HepG2 (cell line): ENCODE results near the gene GJA9. TPM values are rescaled to one million over a fixed set of nuclear protein-coding genes. Genes with fewer than 3 reads are reported as not detected.
A peak's percentile ranks its signal among the peaks of the same experiment; 100 is the strongest.

Source experiments
- ATAC-seq: fragments of 200-7000 bp; cut with Tn5 transposase; 3 replicates; pipeline ENCODE4 v1.9.1; 2020; ENCODE audit warnings: mild to moderate bottlenecking, moderate library complexity
- BruUV-seq: library from RNA; stranded (reverse); fragments of 400-500 nt; replicated peaks from 2 replicates; lab custom pipeline; 2021; lab: Mats Ljungman, UMichigan
- CTCF ChIA-PET: fragments of 300-600 bp; formaldehyde crosslinking; extraction: SDS; loops from one replicate; lab custom pipeline; 2021; ENCODE audit warnings: low total read pairs, inconsistent platforms, low intra/inter-chr PET ratio; lab: Yijun Ruan, JAX
- POLR2A ChIA-PET: fragments of 350-600 bp; sonication (Branson Sonifier 250); formaldehyde crosslinking; loops from one replicate; lab custom pipeline; 2020; ENCODE audit warnings: antibody characterized with exemption, inconsistent platforms; lab: Yijun Ruan, JAX
- DNase-seq: peaks from one replicate; pipeline ENCODE4 v3.0.0-alpha.2; 2015; ENCODE audit warnings: low spot score
- FAIRE-seq: peaks from 3 replicates; lab custom pipeline; 2011; peaks lifted over from hg19 to GRCh38; lab: Jason Lieb, UNC
- H2AFZ ChIP-seq: one replicate; pipeline ENCODE4 v1.6.1; 2011; ENCODE audit warnings: low read length, inconsistent platforms
- H3K27ac ChIP-seq: fragments of 300-600 bp; 3 replicates; pipeline ENCODE4 v1.8.0; 2011; ENCODE audit warnings: mixed run types, mild to moderate bottlenecking, mixed read lengths, low read length, inconsistent platforms; ENCODE audit not compliant: insufficient read depth; ENCODE audit errors: extremely low read length
- H3K27me3 ChIP-seq, 2 experiments: fragments of 200-600 bp in 1 of 2; 2 replicates in 1 of 2; 3 replicates in 1 of 2; pipeline versions ENCODE4 v1.6.0 to v1.8.0; 2011; ENCODE audit warnings: low read length in 2 of 2, mild to moderate bottlenecking in 2 of 2, moderate library complexity in 2 of 2, inconsistent platforms in 1 of 2; ENCODE audit not compliant: insufficient read depth in 2 of 2, control insufficient read depth in 1 of 2
- H3K36me3 ChIP-seq, 2 experiments: fragments of 200-600 bp in 1 of 2; replicated peaks in 1 of 2; 2 replicates in 1 of 2; 3 replicates in 1 of 2; pipeline versions ENCODE4 v1.5.1 to v1.8.0; 2011; ENCODE audit warnings: low read length in 2 of 2, inconsistent platforms in 1 of 2; ENCODE audit not compliant: insufficient read depth in 2 of 2, control insufficient read depth in 1 of 2
- H3K4me1 ChIP-seq: 2 replicates; pipeline ENCODE4 v1.5.1; 2012; ENCODE audit warnings: low read length, inconsistent platforms; ENCODE audit not compliant: insufficient read depth
- H3K4me2 ChIP-seq: 2 replicates; pipeline ENCODE4 v1.6.0; 2011; ENCODE audit warnings: low read depth, low read length, inconsistent platforms
- H3K4me3 ChIP-seq, 3 experiments: fragments of 200-600 bp in 1 of 3; sonication (generic), shearing (Covaris generic) in 1 of 3; replicated peaks in 1 of 3; 2 replicates each; pipeline ENCODE4 v1.5.1; 2011 to 2016; ENCODE audit warnings: low read length in 3 of 3, inconsistent platforms in 2 of 3, low read depth in 2 of 3, mild to moderate bottlenecking in 2 of 3, control low read depth in 1 of 3, mixed read lengths in 1 of 3; ENCODE audit not compliant: insufficient read depth in 1 of 3
- H3K79me2 ChIP-seq: one replicate; pipeline ENCODE4 v1.6.1; 2011; ENCODE audit warnings: low read length, inconsistent platforms; ENCODE audit not compliant: insufficient read depth
- H3K9ac ChIP-seq: 2 replicates; pipeline ENCODE4 v1.6.0; 2011; ENCODE audit warnings: mild to moderate bottlenecking, low read depth, low read length, inconsistent platforms; ENCODE audit not compliant: insufficient read depth
- H3K9me3 ChIP-seq: 2 replicates; pipeline ENCODE4 v1.5.1; 2012; ENCODE audit warnings: mild to moderate bottlenecking, low read length
- H4K20me1 ChIP-seq: 2 replicates; pipeline ENCODE4 v1.6.0; 2011; ENCODE audit warnings: inconsistent platforms, mild to moderate bottlenecking, low read length, moderate library complexity; ENCODE audit not compliant: insufficient read depth
- ETV5 ChIP-seq: IDR thresholded peaks from 2 replicates; pipeline ENCODE4 v1.6.1; 2018; ENCODE audit warnings: missing biosample characterization, missing genetic modification reagents, inconsistent platforms, borderline replicate concordance
- FLYWCH1 ChIP-seq: sonication (generic); formaldehyde crosslinking; IDR thresholded peaks from 2 replicates; pipeline ENCODE4 v1.8.1; 2023; ENCODE audit warnings: mild to moderate bottlenecking, missing genetic modification reagents
- HDAC6 ChIP-seq: fragments of 200-600 bp; sonication (generic); IDR thresholded peaks from 2 replicates; pipeline ENCODE4 v1.7.0; 2017; ENCODE audit warnings: mild to moderate bottlenecking, antibody characterized with exemption, low read length, low read depth
- HHEX ChIP-seq: IDR thresholded peaks from 2 replicates; pipeline ENCODE4 v1.6.1; 2016; ENCODE audit warnings: control low read depth
- JUN ChIP-seq: sonication (generic); formaldehyde crosslinking; IDR thresholded peaks from 2 replicates; pipeline ENCODE4 v1.4.0; 2020; ENCODE audit warnings: mild to moderate bottlenecking, missing genetic modification reagents
- JUNB ChIP-seq: sonication (generic); formaldehyde crosslinking; IDR thresholded peaks from 2 replicates; pipeline ENCODE4 v1.8.0; 2022; ENCODE audit warnings: missing genetic modification reagents, mild to moderate bottlenecking, borderline replicate concordance
- SATB2 ChIP-seq: sonication (generic); formaldehyde crosslinking; IDR thresholded peaks from 2 replicates; pipeline ENCODE4 v1.5.0; 2020; ENCODE audit warnings: missing genetic modification reagents
- SP4 ChIP-seq: sonication (generic); formaldehyde crosslinking; IDR thresholded peaks from 2 replicates; pipeline ENCODE4 v1.8.1; 2023; ENCODE audit warnings: mild to moderate bottlenecking, missing genetic modification reagents
- SRF ChIP-seq: IDR thresholded peaks from 2 replicates; pipeline ENCODE4 v1.6.1; 2011; ENCODE audit warnings: mild to moderate bottlenecking, low read depth, low read length, moderate library complexity
- ZBTB25 ChIP-seq: IDR thresholded peaks from 2 replicates; pipeline ENCODE4 v1.6.1; 2018; ENCODE audit warnings: missing genetic modification reagents
- ZMYM3 ChIP-seq: sonication (generic); formaldehyde crosslinking; IDR thresholded peaks from 2 replicates; pipeline ENCODE4 v1.5.1; 2020; ENCODE audit warnings: mild to moderate bottlenecking, missing genetic modification reagents
- ZNF24 ChIP-seq: fragments of 450-650 bp; IDR thresholded peaks from 2 replicates; pipeline ENCODE4 v1.6.1; 2017; ENCODE audit warnings: antibody characterized with exemption, mild to moderate bottlenecking
- ZNF564 ChIP-seq: sonication (generic); formaldehyde crosslinking; IDR thresholded peaks from 2 replicates; pipeline ENCODE4 v1.8.1; 2023; ENCODE audit warnings: mild to moderate bottlenecking, missing genetic modification reagents
- WGBS: methylation state at CpG from one replicate; pipeline ENCODE4 v1.1.6; 2017; ENCODE audit warnings: low lambda C conversion rate; 5-methylcytosine and 5-hydroxymethylcytosine counted together
- in situ Hi-C: cut with HindIII; loops from 2 replicates; pipeline ENCODE4 v1.10.0; 2017; ENCODE audit warnings: low pct_unique_long_range_greater_than_20kb; ENCODE audit not compliant: extremely low pct_ligation_motif_present
- intact Hi-C: fragments of 100-400 bp; cut with micrococcal nuclease; formaldehyde crosslinking; loops from one replicate; pipeline ENCODE4 v1.10.0; 2022; ENCODE audit not compliant: unreplicated experiment
- polyA plus RNA-seq, 8 experiments: library from polyadenylated mRNA; depleted of rRNA in 3 of 8; stranded (reverse) in 7 of 8; unstranded in 1 of 8; fragments of >200 nt; fragmentation: Illumina TruSeq in 4 of 8; extraction: Trizol in 4 of 8; gene quantifications; 2 replicates each; pipeline versions ENCODE4 v1.2.1 to v1.2.3, GENCODE V29; 2011 to 2016; ENCODE audit warnings: low read depth in 4 of 8, missing spikeins in 1 of 8, mixed read lengths in 1 of 8; ENCODE audit not compliant: insufficient read depth in 1 of 8
- total RNA-seq, 5 experiments: library from RNA; depleted of rRNA; stranded (reverse); fragments of >200 nt; fragmentation: Illumina TruSeq; extraction: Trizol; gene quantifications; 2 replicates each; pipeline ENCODE4 v1.2.3, GENCODE V29; 2016; ENCODE audit warnings: low read depth in 1 of 5
- TF ChIP-seq, protein P1 (sequence below): sonication (generic); formaldehyde crosslinking; IDR thresholded peaks from 2 replicates; pipeline ENCODE4 v1.5.1; 2020; ENCODE audit warnings: mild to moderate bottlenecking, missing genetic modification reagents, moderate library complexity
- TF ChIP-seq, protein P2 (sequence below): sonication (generic); formaldehyde crosslinking; IDR thresholded peaks from 2 replicates; pipeline ENCODE4 v1.5.0; 2020; ENCODE audit warnings: mild to moderate bottlenecking, missing genetic modification reagents

GJA9 gene
- total and polyA plus RNA-seq, 2 of the 13 experiments (the other 11 are each of a cell fraction or from before 2014, with no cell fraction given), result 0.08 to 0.13 TPM

- Histone ChIP-seq H2AFZ (no peak overlapping the region), H4K20me1 (no peaks in the 10 kb centered on the region), H3K9ac (no peak overlapping the region), H3K79me2 (no peaks in the 10 kb centered on the region), H3K4me1 (peaks cover 19% of the 10 kb centered on the region), H3K4me3 (no peak overlapping the region; a peak in 1 of 6 replicates), H3K27ac (no peak overlapping the region), H3K4me2 (peak overlapping the region; percentile 13; the same call in 1 of the 2 replicates), H3K27me3 (no peaks in the 10 kb centered on the region), H3K9me3 (no peaks in the 10 kb centered on the region), H3K36me3 (0 out of 5 replicates have a peak, but pooled peaks cover 0 to 1% of the 10 kb centered on the region in 2 experiments)
- ChIA-PET POLR2A (no interaction called here), CTCF (no interaction called here)
- DNase-seq (peak; percentile 25), ATAC-seq (peak; percentile 80), FAIRE-seq (no peak)
- BruUV-seq, result no TSS peak
- WGBS, result 37% methylated on average over 4 of the region's 4 CpGs
- in situ Hi-C loops (no loop called here), intact Hi-C loops (no loop called here)
- TF ChIP-seq, protein P1, sequence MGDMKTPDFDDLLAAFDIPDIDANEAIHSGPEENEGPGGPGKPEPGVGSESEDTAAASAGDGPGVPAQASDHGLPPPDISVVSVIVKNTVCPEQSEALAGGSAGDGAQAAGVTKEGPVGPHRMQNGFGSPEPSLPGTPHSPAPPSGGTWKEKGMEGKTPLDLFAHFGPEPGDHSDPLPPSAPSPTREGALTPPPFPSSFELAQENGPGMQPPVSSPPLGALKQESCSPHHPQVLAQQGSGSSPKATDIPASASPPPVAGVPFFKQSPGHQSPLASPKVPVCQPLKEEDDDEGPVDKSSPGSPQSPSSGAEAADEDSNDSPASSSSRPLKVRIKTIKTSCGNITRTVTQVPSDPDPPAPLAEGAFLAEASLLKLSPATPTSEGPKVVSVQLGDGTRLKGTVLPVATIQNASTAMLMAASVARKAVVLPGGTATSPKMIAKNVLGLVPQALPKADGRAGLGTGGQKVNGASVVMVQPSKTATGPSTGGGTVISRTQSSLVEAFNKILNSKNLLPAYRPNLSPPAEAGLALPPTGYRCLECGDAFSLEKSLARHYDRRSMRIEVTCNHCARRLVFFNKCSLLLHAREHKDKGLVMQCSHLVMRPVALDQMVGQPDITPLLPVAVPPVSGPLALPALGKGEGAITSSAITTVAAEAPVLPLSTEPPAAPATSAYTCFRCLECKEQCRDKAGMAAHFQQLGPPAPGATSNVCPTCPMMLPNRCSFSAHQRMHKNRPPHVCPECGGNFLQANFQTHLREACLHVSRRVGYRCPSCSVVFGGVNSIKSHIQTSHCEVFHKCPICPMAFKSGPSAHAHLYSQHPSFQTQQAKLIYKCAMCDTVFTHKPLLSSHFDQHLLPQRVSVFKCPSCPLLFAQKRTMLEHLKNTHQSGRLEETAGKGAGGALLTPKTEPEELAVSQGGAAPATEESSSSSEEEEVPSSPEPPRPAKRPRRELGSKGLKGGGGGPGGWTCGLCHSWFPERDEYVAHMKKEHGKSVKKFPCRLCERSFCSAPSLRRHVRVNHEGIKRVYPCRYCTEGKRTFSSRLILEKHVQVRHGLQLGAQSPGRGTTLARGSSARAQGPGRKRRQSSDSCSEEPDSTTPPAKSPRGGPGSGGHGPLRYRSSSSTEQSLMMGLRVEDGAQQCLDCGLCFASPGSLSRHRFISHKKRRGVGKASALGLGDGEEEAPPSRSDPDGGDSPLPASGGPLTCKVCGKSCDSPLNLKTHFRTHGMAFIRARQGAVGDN (CRISPR knock-in tag), result peak; percentile 59
- TF ChIP-seq HDAC6 (no peak), SATB2 (CRISPR knock-in tag) (no peak), JUN (CRISPR knock-in tag) (no peak), JUNB (CRISPR knock-in tag) (no peak), ETV5 (CRISPR knock-in tag) (no peak), ZBTB25 (CRISPR knock-in tag) (no peak), ZMYM3 (CRISPR knock-in tag) (peak; percentile 17; the same call in 1 of the 2 replicates), ZNF24 (peak; percentile 85; the same call in 1 of the 2 replicates), SRF (no peak), HHEX (CRISPR knock-in tag) (no peak), FLYWCH1 (no peak), SP4 (no peak), ZNF564 (CRISPR knock-in tag) (no peak)
- TF ChIP-seq, protein P2, sequence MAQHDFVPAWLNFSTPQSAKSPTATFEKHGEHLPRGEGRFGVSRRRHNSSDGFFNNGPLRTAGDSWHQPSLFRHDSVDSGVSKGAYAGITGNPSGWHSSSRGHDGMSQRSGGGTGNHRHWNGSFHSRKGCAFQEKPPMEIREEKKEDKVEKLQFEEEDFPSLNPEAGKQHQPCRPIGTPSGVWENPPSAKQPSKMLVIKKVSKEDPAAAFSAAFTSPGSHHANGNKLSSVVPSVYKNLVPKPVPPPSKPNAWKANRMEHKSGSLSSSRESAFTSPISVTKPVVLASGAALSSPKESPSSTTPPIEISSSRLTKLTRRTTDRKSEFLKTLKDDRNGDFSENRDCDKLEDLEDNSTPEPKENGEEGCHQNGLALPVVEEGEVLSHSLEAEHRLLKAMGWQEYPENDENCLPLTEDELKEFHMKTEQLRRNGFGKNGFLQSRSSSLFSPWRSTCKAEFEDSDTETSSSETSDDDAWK, result no peak
These were observed 18.2 kb upstream of the GJA9 start for GRCh38 chr1:38899560-38899959.
